ENCODE results near the gene GSKIP. TPM values are rescaled to one million over a fixed set of nuclear protein-coding genes. Genes with fewer than 3 reads are reported as not detected.

GSKIP gene
- total RNA-seq, 2 donors from 2014 or later: 43.7 to 44.4 TPM

DNA sequence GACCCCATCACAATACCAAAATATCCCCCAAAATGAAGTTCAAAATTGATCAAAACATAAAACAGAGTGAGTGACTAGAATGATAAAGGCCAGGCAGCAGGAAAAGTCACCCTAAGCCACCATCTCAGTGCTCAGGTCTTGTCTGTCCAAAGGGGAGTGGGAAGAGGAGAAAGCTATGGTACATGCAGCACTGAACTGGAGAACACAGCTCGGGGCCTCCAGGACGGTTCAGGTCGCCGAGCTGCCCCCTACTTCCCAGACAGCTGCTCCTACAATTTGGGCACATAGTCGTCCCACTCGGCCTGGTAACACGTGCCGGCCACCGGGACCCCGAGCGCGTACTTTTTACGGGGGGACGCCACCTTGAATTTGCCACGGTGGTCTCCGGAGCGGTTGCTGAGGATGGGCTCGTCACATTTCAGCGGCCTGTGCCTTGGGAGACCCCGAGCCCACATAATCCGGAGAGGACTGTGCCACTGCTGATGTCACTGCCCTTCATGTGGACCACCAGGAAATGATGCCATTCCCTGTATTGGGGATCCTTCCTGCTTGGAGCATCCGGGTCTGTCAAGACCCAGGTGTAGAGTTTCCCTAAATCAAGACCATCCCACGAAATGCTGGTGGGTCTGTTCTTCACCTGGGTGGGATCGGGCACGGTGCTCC is 60.3 kb downstream of the GSKIP start:
- Mint-ChIP-seq H3K4me1 (peaks cover 2% of the 10 kb centered on the region), H3K4me3 (peak overlapping the region; percentile 32), H3K36me3 (ENCODE audit: low read depth) (no peaks in the 10 kb centered on the region), H3K27ac (no peak overlapping the region), H3K27me3 (ENCODE audit: insufficient read depth) (peaks cover 1% of the 10 kb centered on the region), H3K9me3 (peaks cover 2% of the 10 kb centered on the region)
- H3K4me1 ChIP-seq (ENCODE audit: control insufficient read depth, insufficient read depth, low read length): no peaks in the 10 kb centered on the region
- DNase-seq: no peak
- no peak overlapping the region for H3K4me3 ChIP-seq (ENCODE audit: low read length)
- no peaks in the 10 kb centered on the region for H3K36me3 ChIP-seq (ENCODE audit: control insufficient read depth, insufficient read depth, low read length)
- H3K27ac ChIP-seq (ENCODE audit: low read depth, low read length): no peak overlapping the region
- TF ChIP-seq, protein P1, sequence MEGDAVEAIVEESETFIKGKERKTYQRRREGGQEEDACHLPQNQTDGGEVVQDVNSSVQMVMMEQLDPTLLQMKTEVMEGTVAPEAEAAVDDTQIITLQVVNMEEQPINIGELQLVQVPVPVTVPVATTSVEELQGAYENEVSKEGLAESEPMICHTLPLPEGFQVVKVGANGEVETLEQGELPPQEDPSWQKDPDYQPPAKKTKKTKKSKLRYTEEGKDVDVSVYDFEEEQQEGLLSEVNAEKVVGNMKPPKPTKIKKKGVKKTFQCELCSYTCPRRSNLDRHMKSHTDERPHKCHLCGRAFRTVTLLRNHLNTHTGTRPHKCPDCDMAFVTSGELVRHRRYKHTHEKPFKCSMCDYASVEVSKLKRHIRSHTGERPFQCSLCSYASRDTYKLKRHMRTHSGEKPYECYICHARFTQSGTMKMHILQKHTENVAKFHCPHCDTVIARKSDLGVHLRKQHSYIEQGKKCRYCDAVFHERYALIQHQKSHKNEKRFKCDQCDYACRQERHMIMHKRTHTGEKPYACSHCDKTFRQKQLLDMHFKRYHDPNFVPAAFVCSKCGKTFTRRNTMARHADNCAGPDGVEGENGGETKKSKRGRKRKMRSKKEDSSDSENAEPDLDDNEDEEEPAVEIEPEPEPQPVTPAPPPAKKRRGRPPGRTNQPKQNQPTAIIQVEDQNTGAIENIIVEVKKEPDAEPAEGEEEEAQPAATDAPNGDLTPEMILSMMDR (conservative IDR thresholded peaks at IDR 0.05): no peak
- no peaks in the 10 kb centered on the region for H3K27me3 ChIP-seq (ENCODE audit: control insufficient read depth, insufficient read depth, low read length, poor library complexity, severe bottlenecking)
- WGBS, 2 experiments (ENCODE audit: insufficient coverage in 1 of 2, insufficient read length in 1 of 2): 90 to 93% methylated on average over 21 to 25 of the region's 25 CpGs
- H3K9me3 ChIP-seq (ENCODE audit: control insufficient read depth, low read length): no peaks in the 10 kb centered on the region
- no peak overlapping the region for H3K9ac ChIP-seq (ENCODE audit: extremely low read depth, low read length, poor library complexity, severe bottlenecking)

DNA sequence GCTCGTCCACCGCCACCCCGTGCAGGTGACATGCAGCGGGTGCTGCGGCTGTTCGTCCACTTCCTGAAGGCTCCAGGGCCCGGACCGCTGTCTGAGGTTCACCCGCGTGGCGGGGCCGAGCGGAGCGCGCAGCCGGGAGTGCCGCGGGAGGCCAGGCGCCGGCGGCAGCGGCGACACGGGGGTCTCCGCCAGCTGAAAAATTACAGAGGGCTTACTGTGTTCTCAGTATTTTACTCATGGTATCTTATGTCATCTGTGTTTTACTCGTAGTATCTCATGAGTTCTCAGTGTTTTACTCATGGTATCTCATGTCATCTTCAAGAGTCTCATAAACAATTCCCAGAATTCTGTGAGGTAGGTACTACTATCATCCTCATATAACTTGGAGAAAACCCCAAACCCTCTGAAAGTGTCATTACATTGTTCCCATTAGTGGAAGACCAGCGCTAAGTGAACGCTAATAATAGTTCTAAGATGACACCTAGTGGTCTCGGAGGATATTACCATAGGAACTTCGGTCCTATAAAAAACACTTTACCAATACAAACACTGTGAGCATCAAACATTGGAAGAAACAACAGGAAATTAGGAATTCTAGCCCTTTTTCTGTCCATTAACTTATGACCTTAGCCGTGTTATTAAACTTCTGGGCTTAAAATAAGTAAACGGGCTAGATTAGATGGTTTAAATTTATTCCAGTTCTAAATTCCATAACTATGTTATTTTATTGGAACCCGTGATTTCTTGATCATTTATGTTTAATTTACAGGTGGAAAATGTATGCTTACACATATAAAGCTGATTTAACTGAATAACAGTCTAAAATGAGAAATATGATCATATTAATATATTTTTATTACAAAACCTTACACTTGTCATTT is 61.0 kb downstream of the GSKIP start:
- H3K9ac ChIP-seq (ENCODE audit: extremely low read depth, low read length, poor library complexity, severe bottlenecking): no peak overlapping the region
- peaks cover 2% of the 10 kb centered on the region for H3K9me3 Mint-ChIP-seq
- peak overlapping the region; percentile 32 for H3K4me3 Mint-ChIP-seq
- peaks cover 2% of the 10 kb centered on the region for H3K4me1 Mint-ChIP-seq
- no peaks in the 10 kb centered on the region for H3K4me1 ChIP-seq (ENCODE audit: control insufficient read depth, insufficient read depth, low read length)
- H3K4me3 ChIP-seq (ENCODE audit: low read length): no peak overlapping the region
- no peak overlapping the region for H3K27ac ChIP-seq (ENCODE audit: low read depth, low read length)
- no peaks in the 10 kb centered on the region for H3K36me3 ChIP-seq (ENCODE audit: control insufficient read depth, insufficient read depth, low read length)
- TF ChIP-seq, protein P1 (conservative IDR thresholded peaks at IDR 0.05): peak; percentile 89
- H3K27me3 Mint-ChIP-seq (ENCODE audit: insufficient read depth): peaks cover 1% of the 10 kb centered on the region
- no peaks in the 10 kb centered on the region for H3K9me3 ChIP-seq (ENCODE audit: control insufficient read depth, low read length)
- no peak overlapping the region for H3K27ac Mint-ChIP-seq
- WGBS, 2 experiments (ENCODE audit: insufficient coverage in 1 of 2, insufficient read length in 1 of 2): 76 to 86% methylated on average over 22 to 31 of the region's 33 CpGs
- H3K36me3 Mint-ChIP-seq (ENCODE audit: low read depth): no peaks in the 10 kb centered on the region
- no peaks in the 10 kb centered on the region for H3K27me3 ChIP-seq (ENCODE audit: control insufficient read depth, insufficient read depth, low read length, poor library complexity, severe bottlenecking)
- no peak for DNase-seq

DNA sequence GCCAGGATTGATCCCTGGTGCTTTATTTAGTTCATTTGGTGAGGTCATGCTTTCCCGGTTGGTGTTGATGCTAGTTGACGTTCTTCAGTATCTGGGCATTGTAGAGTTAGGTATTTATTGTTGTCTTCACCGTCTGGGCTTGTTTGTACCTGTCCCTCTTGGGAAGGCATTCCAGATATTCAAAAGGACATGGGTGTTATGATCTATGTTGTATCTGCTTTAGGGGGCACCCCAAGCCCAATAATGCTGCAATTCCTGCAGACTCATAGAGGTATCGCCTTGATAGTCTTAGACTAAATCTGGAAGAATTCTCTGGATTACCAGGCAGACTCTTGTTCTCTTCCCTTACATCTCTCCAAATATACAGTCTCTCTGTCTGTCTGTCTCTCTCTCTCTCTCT is 70.7 kb downstream of the GSKIP start:
- Mint-ChIP-seq H3K36me3 (ENCODE audit: low read depth) (no peaks in the 10 kb centered on the region), H3K9me3 (no peaks in the 10 kb centered on the region), H3K4me1 (no peaks in the 10 kb centered on the region), H3K4me3 (no peak overlapping the region), H3K27me3 (ENCODE audit: insufficient read depth) (no peaks in the 10 kb centered on the region), H3K27ac (no peak overlapping the region)
- TF ChIP-seq, protein P1 (conservative IDR thresholded peaks at IDR 0.05): no peak
- Histone ChIP-seq H3K4me3 (ENCODE audit: low read length) (no peak overlapping the region), H3K4me1 (ENCODE audit: control insufficient read depth, insufficient read depth, low read length) (no peaks in the 10 kb centered on the region), H3K27me3 (ENCODE audit: control insufficient read depth, insufficient read depth, low read length, poor library complexity, severe bottlenecking) (no peaks in the 10 kb centered on the region), H3K9me3 (ENCODE audit: control insufficient read depth, low read length) (no peaks in the 10 kb centered on the region), H3K27ac (ENCODE audit: low read depth, low read length) (no peak overlapping the region), H3K36me3 (ENCODE audit: control insufficient read depth, insufficient read depth, low read length) (no peaks in the 10 kb centered on the region), H3K9ac (ENCODE audit: extremely low read depth, low read length, poor library complexity, severe bottlenecking) (no peak overlapping the region)
- no peak for DNase-seq
- 88 to 96% methylated on average over 1 to 4 of the region's 4 CpGs for WGBS, 2 experiments (ENCODE audit: insufficient coverage in 1 of 2, insufficient read length in 1 of 2)

Other genes with a start within 250 kb of the GSKIP start
- gene BDKRB2, start 158.7 kb upstream of the GSKIP start, total RNA-seq: 1 to 10 TPM; 1.1 to 3.8 TPM
- under 1 TPM in 1 of 2 donors, not detected in 1; 0.24 TPM for gene BDKRB1, start 107.3 kb upstream of the GSKIP start, total RNA-seq
- 10 to 100 TPM in 1 of 2 donors, 1 to 10 TPM in 1; 9.7 to 14.1 TPM for gene ATG2B, start 185 bp upstream of the GSKIP start, total RNA-seq
- 1 to 10 TPM; 3.8 to 6.2 TPM for gene AK7, start 28.6 kb downstream of the GSKIP start, total RNA-seq
- gene PAPOLA, start 138.9 kb downstream of the GSKIP start, total RNA-seq: 100 to 1,000 TPM; 218 to 225 TPM